LoVo (cell line): ENCODE measurements around the gene FBXL2.
"Not testable (repeated sequence)": the region's sequence is repeated elsewhere in the genome, so short reads cannot be mapped to it uniquely, and the experiment has no call there.

Experiments used
- DNase-seq: peaks from one replicate; pipeline ENCODE4 v3.0.0-alpha.2; 2016; ENCODE audit warnings: low spot score

The FBXL2 gene

DNA sequence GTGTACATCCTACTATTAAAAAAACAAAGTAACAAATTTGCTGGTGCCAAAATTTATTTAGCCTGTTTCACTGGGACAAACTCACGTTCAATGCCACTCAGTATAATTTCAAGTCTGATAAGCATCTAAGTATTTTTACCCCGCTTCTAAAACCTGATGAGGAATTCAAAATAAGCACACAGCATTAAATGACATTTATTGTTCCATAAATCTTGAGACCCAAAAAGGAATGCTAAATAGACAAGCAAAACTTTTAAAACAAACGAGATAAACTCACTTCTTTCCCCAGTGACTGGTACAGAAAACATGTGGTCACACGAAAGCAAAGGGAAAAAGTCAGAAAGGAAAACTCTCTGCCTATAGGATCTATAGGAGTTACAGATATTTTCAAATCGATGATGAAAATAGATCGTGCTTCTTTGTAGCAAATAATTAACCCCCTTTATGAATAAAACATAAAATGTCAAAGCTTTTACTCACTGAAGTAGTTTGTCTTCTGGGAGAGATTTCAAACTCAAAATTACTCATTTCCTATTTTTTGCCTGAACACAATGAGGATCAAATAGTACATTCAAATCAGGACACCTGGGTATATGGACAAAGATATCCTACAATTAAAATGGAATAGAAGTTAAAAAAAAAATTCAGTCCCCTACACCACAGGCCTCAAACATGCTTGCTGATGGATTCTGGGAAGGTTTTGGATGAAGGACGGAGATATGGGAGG, 111.3 kb downstream of the FBXL2 start:
- DNase-seq = no peak

DNA sequence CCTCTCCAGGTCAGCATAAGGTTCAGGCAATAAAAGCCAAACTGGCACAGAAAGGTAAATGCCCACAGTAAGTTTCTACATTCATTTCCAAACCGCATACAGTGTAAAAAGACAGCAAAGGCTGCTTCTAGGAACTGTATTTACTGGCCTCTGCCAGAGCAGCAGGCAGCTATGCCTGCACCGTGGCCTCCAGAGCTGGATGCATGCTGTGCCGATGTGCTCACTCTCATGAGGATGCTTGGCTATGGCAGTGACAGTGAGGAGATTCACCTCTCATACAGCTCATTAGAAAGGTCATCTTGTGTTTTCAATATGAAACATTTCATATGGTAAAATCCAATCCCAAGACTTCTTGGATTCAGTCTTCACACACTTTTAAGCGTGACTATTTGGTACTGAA, 112.7 kb downstream of the FBXL2 start:
- no peak for DNase-seq

DNA sequence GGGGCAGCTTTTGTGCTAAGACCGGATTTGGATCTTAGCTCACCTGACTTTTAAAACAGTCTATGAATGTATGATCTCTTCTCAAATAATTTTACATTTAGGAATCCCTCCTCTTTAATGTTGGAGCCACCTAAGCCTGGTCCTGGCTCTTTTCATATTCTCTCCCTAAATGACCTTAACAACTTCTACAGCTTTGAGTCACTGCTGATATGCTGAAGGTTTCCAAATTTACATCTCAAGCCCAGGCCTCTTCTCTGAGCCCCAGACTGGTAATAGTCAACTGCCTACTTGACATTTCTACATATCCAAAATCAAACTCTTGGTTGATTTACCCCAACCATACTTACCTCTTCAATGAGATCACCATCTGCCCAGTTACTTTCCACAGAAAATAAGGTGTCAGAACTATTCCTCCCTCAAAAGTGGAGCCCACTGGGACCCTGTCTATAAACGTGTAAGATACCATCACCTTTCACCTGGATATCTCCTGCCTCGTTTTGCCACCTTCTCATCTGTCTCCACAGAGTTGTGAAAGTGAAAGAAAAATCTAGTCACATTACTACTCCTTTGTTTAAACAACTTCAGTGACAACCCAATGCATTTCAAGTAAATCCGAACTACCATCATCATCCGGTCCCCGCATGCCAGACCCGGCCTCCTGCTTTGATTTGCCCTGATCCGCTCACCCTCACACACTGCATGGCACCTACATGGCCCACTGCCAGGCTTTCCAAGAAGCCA, 114.2 kb downstream of the FBXL2 start:
- no peak for DNase-seq

DNA sequence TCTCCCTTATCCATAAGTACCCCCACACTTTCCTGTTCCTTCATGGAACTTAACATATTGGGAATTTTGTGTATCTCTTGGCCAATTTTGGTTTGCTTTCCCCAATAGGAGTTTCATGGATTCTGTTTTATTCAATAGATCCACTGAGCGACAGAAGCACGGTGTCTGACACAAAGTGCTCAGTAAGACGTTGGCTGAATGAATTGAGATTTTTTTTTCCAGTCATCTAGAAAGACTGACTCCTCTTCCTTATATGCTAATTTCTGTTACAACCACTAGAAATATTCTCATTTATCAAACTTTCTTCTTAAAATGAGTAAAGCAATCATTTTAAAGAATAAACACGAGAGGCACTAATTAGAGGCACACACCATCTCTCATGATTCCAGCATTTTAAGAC, 114.9 kb downstream of the FBXL2 start:
- no peak for DNase-seq

DNA sequence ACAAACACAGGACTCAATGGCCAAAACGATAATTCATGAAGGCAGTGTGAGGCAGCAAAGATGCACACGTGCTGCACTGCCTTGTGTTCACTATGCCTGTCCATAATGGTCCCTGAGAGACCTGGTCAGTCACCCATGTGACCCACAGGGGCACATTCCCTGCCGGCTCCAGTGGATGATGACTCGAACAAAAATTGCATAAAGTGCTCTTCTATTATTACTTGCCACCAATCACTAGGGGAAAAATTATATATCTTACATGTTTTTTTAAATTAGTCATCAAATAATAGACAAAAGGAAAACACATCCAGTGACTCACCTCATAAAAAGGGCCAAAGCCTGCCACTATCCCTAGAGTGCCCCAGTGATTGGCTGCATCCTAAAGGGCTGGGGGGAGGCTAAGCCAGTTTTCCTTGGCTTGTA, 115.5 kb downstream of the FBXL2 start:
- peak; percentile 56 for DNase-seq

GRCh38 chr3:33394403-33395054, 117.3 kb downstream of the FBXL2 start:
- no peak for DNase-seq

DNA sequence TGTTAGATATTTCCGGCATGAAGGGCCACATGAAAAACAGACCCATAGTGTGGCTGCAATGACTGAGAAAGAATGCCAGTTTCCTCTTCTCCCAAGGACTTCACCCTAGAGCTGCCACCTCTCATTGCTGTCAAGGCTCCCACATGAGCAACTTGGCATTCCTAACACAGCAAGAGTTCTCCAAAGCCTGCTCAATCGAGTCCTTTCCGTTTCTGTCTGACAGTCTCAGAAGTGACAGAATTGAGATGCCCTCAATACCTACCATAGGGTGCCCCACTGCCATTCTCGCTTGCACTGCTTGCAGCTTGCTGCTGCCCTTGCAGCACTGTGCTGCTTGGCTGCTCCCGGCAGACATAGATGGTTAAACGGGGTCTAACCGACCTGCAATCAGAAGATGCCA, 118.7 kb downstream of the FBXL2 start:
- DNase-seq = no peak

DNA sequence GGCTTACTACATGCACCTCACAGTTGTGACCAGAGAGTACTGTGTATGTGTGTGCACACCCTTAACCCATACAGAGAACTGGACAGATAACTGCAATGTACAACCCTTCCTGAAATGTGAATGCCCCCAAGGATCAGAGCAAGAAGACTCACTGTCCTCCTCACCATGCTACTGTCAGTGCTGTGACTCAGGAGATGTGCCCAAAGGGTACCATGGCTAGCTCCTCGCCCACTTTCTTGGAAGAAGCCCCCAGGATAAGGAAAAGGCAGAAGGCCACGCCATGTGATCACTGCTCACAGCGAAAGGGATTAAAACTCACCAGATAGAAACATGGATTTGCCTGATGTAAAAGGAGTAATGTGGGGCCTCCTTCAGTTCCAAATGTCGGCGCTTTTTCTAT, 121.2 kb downstream of the FBXL2 start:
- DNase-seq = no peak

DNA sequence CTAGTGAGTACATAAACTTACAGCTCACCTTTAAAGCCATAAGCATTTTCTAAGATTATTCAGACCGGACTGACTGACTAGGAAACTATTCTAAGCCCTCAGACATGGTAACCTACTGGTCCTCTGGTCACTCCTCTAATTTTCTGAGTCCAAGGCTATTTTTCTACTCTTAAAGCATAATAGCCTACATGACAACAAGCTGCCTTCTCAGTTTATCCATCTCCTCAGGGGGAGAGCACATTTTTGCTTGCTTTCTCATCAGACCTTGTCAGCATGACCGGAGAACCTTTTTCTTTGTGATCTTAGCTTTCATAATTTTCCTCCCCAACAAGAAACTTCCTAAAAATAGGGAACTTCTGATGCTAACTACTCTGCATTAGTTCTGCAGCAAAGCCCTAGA, 124.5 kb downstream of the FBXL2 start:
- DNase-seq = no peak

DNA sequence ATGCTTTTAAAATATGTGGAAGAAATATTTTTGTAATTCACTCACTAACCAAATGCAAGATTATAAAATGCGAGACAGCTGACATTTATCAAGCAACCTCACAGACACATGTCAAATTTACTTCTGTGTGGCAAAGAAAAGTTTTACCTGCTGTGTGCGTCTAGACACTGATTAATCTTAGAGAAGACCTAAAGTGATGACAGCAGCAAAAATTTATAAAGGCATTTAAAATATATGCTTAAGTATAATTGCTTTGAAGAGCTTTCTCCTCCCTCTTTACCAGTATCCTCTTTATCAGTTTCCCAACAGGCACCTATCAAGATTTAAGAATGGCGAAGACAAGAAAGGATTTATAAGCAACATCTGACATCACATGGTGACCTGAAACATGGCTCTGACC, 125.7 kb downstream of the FBXL2 start:
- no peak for DNase-seq

DNA sequence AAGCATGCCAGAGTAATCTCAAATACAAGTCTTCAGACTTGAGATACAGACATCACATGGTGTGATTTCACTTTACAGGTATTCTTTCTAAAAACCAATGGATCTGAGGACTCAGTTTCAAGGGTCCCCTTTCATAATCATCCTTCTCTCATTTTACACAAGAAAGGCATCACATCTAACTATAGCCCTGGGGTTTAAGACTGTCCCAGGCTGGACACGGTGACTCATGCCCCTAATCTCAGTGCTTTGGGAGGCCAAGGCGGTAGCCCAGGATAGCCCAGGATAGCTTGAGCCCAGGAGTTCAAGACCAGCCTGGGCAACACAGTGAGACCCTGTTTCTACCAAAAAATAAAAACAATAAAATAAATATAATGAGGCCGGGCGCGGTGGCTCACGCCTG, 126.5 kb downstream of the FBXL2 start:
- DNase-seq = no peak

DNA sequence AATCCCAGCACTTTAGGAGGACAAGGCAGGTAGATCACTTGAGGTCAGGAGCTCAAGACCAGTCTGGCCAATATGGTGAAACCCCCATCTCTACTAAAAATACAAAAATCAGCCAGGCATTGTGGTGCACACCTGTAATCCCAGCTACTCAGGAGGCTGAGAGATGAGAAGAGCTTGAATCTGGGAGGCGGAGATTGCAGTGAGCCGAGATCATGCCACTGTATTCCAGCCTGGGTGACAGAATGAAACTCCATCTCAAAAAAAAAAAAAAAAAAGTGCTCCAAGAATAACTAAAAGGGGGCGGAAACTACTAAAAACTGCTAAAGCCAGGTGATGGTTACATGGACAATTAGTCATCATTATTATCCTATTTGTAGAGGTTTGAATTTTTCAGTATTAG, 133.6 kb downstream of the FBXL2 start:
- DNase-seq = not testable (repeated sequence)

DNA sequence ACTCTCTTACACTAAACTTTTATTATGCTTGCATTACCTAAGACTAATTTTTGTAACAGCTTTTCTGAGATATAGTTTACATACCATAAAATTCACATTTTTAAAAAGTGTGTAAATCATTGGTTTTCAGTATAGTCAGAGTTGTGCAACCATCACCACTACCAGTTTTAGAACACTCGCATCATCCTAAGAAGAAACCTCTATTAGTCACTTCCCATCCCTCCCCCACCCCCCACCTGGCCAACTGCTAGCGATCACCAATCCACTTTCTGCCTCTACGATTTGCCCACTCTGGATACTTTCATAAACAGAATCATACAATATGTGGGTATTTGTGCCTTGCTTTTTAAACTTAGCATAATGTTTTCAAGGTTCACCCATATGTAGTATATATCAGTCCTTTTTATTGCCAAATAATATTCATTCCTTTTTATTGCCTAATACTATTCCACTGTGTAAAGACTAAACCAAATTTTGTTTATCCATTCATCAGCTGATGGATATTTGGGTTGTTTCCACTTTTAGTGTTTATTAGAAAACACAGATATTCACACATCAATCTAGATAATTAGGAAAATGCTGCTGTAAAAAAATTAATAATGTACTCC, 139.9 kb downstream of the FBXL2 start:
- DNase-seq = no peak

- DNase-seq = no peak
These were observed 142.7 kb downstream of the FBXL2 start for GRCh38 chr3:33419948-33420347.

GRCh38 chr3:33420966-33421365, 143.7 kb downstream of the FBXL2 start:
- DNase-seq = no peak

DNA sequence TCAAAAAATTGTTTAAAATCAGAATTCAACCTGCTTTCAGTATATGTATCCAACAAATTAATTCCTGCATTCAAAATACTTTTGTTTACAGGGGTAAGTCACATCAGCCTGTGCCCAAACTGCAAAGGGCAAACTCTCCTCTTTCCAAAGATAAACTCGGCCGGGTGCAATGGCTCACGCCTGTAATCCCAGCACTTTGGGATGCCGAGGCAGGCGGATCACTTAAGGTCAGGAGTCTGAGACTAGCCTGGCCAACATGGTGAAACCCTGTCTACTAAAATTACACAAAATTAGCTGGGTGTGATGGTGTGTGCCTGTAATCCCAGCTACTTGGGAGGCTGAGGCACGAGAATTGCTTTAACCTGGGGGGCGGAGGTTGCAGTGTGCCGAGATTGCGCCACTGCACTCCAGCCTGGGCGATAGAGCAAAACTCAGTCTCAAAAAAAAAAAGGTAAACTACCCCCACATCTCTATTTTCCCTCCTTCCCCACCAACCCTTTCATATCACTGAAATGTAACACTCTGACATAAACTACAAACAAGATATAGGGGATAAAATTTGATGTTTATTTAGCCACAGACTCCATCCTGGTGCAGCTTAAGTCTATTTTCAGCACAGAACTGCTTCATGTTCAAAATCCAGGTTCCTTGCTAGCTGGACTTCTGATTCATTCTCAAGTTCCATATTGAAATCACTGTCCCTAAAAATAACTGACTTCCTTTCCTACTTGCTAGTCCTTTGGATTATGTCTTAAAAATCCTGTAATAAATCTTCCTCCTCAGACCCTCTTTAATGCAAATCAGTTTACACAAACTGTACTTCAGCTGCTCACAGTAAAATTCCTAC, 147.6 kb downstream of the FBXL2 start:
- no peak for DNase-seq

- no peak for DNase-seq
These were observed 148.2 kb downstream of the FBXL2 start for GRCh38 chr3:33425453-33425852.

DNA sequence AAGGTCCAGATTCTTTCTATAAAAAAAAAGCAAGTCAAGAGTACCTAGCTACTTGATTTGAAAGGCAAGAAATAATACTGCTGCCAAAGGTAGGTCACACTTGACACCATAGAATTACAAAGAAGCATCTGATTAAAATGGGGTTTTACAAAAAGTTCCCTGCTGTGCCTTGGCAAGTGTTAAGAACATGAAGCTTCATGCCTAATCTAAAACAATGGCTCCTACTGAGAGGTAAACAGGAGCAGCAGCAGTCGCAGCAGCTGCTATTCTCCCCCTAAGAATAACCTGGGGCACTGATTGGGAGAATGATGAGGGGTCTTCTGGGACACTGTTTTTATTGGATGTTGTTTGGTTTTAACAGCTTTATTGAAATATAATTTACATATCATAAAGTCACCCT, 148.8 kb downstream of the FBXL2 start:
- peak; percentile 26 for DNase-seq

DNA sequence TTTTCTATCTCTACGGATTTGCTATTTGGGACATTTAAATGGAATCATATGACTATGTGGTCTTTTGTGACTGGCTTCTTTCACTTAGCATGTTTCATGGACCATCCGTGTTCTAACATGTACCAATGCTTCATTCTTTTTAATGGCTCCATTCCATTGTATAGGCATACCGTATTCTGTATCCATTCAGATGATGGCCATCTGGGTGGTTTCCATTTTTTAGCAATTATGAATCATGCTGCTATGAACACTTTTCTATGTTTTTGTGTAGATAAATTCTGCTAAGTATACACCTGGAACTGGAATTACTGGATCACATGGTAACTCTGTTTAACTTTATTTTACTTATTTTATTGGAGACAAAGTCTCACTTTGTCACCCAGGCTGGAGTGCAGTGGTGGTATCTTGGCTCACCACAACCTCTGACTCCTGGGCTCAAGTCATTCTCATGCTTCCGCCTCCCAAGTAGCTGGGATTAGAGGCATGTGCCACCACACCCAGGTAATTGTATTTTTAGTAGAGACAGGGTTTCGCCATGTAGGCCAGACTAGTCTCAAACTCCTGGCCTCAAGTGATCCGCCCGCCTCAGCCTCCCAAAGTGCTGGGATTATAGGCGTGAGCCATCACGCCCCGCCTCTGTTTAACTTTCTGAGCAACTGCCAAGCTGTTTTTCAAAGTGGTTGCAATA, 149.5 kb downstream of the FBXL2 start:
- peak; percentile 72 for DNase-seq

- no peak for DNase-seq
These were observed 151.5 kb downstream of the FBXL2 start for GRCh38 chr3:33428734-33429133.

DNA sequence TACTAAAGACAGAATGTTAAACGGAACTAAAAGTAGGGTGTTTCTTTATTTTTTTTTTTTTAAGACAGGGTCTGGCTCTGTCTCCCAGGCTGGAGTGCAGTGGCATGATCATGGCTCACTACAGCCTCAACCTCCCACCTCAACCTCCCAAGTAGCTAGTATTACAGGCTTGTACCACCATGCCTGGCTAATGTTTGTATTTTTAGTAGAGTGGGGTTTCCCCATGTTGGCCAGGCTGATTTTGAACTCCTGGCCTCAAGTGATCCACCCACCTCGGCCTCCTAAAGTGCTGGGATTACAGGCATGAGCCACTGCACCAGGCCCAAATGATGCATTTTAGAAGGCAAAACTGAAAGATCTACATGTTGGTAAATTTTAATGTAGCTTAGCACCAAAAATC, 152.1 kb downstream of the FBXL2 start:
- DNase-seq = not testable (repeated sequence)
